ENCODE measurements around the gene PPP4R3A. TPM values are rescaled to one million over a fixed set of nuclear protein-coding genes. Genes with fewer than 3 reads are reported as not detected.
"Not testable (repeated sequence)": the region's sequence is repeated elsewhere in the genome, so short reads cannot be mapped to it uniquely, and the experiment has no call there.

Gene PPP4R3A
- total RNA-seq = 100 to 1,000 TPM; 127 to 142 (median 141) TPM

DNA sequence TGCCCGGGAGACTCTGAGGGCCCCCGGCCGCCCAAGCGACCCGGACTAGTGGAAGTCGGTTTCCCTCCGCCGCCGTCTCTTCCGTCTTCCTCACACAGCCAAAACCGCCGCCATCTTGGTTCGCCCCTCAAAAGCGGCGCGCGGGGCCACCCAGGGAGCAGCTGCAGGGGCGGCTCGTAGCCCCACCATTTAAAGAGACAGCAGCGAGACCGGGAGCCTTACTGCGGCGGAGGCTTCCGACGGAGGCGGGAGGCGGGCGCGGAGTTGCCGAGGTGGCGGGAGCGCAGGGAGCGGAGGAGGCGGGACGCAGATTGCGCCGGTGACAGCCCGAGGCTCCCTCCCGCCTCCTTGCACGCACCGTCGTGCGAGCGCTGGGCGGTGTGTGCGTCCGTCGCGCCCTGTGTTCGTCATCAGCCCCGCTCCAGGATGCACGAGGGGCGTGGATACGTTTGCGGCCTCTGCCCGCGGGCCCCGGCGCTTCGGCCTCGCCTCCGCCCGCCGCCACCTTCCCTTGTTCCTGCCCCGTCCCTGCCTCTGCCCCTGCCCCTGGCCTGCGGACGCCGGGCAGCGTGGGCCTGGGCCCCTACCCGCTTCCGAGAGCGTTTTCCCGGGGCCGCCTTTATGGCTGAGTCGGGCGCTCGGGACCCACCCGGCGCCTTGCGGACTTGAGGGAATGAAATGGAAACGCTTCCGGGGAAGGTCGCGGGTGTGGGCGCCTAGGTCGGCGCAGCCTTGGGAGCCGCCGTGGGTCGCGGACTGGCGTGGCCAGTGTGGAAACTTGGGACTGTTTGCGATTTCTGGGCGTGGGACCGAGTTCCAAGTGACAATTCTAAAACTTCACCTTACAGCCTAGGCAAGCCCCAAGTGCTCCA lies at the start of gene PPP4R3A:
PPP4R3A (minus strand) TSS at position 140 of the 872 bp plus-strand sequence. CDS start 663 bp downstream, outside the sequence.
- peak; percentile 91 for DNase-seq
- ATAC-seq = peak; percentile 86 to 90

DNA sequence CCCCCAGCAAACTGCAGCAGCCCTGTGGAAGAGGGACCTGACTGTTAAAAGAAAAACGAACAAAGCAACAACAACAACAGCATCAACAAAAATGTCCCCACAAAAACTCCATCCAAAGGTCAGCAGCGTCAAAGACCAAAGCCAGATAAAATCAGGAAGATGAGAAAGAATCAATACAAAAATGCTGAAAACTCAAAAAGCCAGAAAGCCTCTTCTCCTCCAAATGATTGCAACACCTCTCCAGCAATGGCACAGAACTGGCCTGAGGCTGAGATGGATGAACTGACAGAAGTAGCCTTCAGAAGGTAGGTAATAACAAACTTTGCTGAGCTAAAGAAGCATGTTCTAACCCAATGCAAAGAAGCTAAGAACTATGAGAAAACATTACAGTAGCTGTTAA lies 45.4 kb upstream of the PPP4R3A start:
- Mint-ChIP-seq H3K36me3 (ENCODE audit: insufficient read depth) (no peaks in the 10 kb centered on the region), H3K4me1 (ENCODE audit: low read depth) (no peaks in the 10 kb centered on the region), H3K4me3 (no peak overlapping the region), H3K9me3 (peaks cover 9% of the 10 kb centered on the region), H3K27me3 (ENCODE audit: low read depth) (peaks cover 12% of the 10 kb centered on the region)
- DNase-seq (no peak), ATAC-seq (no peak)

More for the DNA sequence above, at the start of gene PPP4R3A:
- no peaks in the 10 kb centered on the region for H3K9me3 Mint-ChIP-seq
- H3K4me1 Mint-ChIP-seq (ENCODE audit: low read depth) = peaks cover 22% of the 10 kb centered on the region
- H3K4me3 Mint-ChIP-seq = peak within 1 kb of the TSS; percentile 100
- H3K27me3 Mint-ChIP-seq (ENCODE audit: low read depth) = no peaks in the 10 kb centered on the region
- peaks cover 17% of the 10 kb centered on the region for H3K36me3 Mint-ChIP-seq (ENCODE audit: insufficient read depth)

GRCh38 chr14:91554535-91555332 lies 44.6 kb upstream of the PPP4R3A start:
- H3K36me3 Mint-ChIP-seq (ENCODE audit: insufficient read depth) = no peaks in the 10 kb centered on the region

DNA sequence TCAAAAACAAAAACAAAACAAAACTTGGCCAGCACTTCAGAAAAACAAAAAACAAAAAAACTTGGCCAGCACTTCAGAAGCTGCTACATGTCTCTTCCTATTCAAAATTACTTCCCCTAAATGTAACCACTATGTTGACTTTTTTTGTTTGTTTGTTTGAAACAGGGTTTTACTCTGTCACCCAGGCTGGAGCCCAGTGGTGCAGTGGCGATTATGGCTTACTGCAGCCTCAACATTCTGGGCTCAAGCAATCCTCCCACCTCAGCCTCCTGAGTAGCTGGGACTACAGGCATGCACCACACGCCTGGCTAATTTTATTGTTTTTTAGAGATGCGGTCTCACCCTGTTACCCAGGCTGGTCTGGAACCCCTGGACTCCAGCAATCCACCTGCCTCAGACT lies 38.0 kb upstream of the PPP4R3A start:
- Mint-ChIP-seq H3K27me3 (ENCODE audit: low read depth) (peaks cover 1% of the 10 kb centered on the region), H3K9me3 (no peaks in the 10 kb centered on the region), H3K4me1 (ENCODE audit: low read depth) (no peaks in the 10 kb centered on the region), H3K4me3 (no peak overlapping the region), H3K36me3 (ENCODE audit: insufficient read depth) (no peaks in the 10 kb centered on the region)
- no peak for DNase-seq
- ATAC-seq = no peak

More at GRCh38 chr14:91554535-91555332, 44.6 kb upstream of the PPP4R3A start:
- DNase-seq (no peak), ATAC-seq (no peak)
- H3K4me1 Mint-ChIP-seq (ENCODE audit: low read depth) = no peaks in the 10 kb centered on the region
- H3K9me3 Mint-ChIP-seq = peaks cover 9% of the 10 kb centered on the region
- H3K27me3 Mint-ChIP-seq (ENCODE audit: low read depth) = peaks cover 12% of the 10 kb centered on the region
- H3K4me3 Mint-ChIP-seq = no peak overlapping the region

DNA sequence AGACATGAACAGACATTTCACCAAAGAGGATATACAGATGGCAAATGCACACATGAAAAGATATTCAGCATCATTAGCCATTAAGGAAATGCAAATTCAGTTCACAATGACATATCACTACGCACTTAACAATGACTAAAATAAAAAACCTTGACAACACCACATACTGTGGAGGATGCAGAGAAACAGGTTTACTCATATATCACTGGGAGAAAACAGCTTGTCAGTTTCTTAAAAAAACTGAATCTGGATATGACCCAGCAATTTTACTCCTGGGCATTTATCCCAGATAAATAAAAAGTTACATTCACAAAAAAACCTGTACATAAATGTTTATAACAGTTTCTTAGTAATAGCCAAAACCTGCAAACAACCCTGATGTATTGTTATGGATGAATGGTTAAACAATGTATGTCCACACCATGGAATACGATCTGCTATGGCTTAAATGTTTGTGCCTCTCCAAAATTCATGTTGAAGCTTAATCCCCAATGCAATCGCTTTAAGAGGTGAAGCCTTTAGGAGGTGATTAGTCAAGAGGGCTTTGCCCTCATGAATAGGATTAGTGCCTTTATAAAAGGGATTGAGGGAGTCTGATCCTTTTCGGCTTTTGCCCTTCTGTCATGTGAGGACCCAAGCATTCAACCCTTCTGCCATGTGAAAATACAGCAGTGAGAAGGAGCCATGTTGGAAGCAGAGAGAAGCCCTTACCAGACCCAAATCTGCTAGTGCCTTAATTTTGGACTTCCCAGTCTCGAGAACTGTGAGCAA lies 36.0 kb upstream of the PPP4R3A start:
- Mint-ChIP-seq H3K9me3 (peaks cover 14% of the 10 kb centered on the region), H3K27me3 (ENCODE audit: low read depth) (peaks cover 1% of the 10 kb centered on the region), H3K4me3 (no peak overlapping the region), H3K4me1 (ENCODE audit: low read depth) (no peaks in the 10 kb centered on the region), H3K36me3 (ENCODE audit: insufficient read depth) (peaks cover 2% of the 10 kb centered on the region)
- no peak for DNase-seq
- no peak for ATAC-seq

DNA sequence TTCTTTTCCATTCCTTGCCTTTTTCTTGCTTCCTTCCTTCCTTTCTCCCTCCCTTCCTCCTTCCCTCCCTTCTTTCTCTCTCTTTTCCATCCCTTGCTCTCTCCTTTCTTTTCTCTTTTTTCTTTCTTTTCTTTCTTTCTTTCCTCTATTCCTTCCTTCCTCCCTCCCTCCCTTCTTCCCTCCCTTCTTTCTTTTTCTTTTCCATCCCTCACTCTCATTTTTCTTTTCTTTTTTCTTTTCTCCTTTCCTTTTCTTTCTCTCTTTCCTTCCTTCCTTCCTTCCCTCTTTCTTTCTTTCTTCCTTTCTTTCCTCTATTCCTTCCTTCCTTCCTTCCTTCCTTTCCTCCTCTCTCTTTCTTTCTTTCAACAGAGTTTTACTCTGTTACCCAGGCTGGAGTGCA lies 35.1 kb upstream of the PPP4R3A start:
- peaks cover 3% of the 10 kb centered on the region for H3K27me3 Mint-ChIP-seq (ENCODE audit: low read depth)
- H3K9me3 Mint-ChIP-seq = peaks cover 21% of the 10 kb centered on the region
- ATAC-seq = no peak
- peaks cover 5% of the 10 kb centered on the region for H3K36me3 Mint-ChIP-seq (ENCODE audit: insufficient read depth)
- H3K4me3 Mint-ChIP-seq = no peak overlapping the region
- H3K4me1 Mint-ChIP-seq (ENCODE audit: low read depth) = no peaks in the 10 kb centered on the region
- no peak for DNase-seq

- Mint-ChIP-seq H3K4me1 (ENCODE audit: low read depth) (no peaks in the 10 kb centered on the region), H3K4me3 (no peak overlapping the region), H3K36me3 (ENCODE audit: insufficient read depth) (peaks cover 3% of the 10 kb centered on the region), H3K27me3 (ENCODE audit: low read depth) (peaks cover 9% of the 10 kb centered on the region), H3K9me3 (peaks cover 20% of the 10 kb centered on the region)
- DNase-seq (no peak), ATAC-seq (no peak)
Measured at GRCh38 chr14:91536327-91536726, 26.2 kb upstream of the PPP4R3A start.

DNA sequence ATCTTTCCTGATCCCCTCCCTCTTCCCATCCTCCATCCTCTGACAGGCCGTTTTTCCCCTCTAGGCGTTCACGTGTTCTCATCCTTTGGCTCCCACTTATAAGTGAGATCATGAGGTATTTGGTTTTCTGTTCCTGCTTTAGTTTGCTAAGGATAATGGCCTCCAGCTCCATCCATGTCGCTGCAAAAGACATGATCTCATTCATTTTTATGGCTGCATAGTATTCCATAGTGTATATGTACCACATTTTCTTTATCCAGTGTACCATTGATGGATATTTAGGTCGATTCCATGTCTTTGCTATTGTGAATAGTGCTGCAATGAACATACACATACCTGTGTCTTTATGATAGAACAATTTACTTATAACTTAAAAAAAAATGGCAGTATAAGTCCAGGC lies 23.9 kb upstream of the PPP4R3A start:
- H3K27me3 Mint-ChIP-seq (ENCODE audit: low read depth); H3K4me3 Mint-ChIP-seq; H3K36me3 Mint-ChIP-seq (ENCODE audit: insufficient read depth); H3K9me3 Mint-ChIP-seq; ATAC-seq; H3K4me1 Mint-ChIP-seq (ENCODE audit: low read depth); DNase-seq: not testable (repeated sequence)

DNA sequence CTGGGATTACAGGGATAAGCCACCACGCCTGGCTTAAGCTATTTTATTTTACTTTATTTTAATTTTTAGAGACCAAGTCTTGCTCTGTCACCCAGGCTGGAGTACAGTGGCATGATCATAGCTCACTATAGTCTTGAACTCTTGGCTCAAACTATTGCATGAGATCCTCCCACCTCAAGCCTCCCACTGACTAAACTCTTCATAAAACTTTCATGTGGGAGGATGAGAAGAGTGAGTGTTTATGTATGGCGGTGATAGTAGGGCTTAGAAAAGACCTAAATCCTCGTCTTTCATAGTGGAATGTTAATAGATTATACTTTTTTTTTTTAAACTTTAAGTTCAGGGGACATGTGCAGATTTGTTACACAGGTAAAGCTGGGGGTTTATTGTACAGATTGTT lies 23.5 kb upstream of the PPP4R3A start:
- no peak for ATAC-seq
- Mint-ChIP-seq H3K9me3 (peaks cover 4% of the 10 kb centered on the region), H3K4me1 (ENCODE audit: low read depth) (no peaks in the 10 kb centered on the region), H3K4me3 (no peak overlapping the region), H3K27me3 (ENCODE audit: low read depth) (peaks cover 10% of the 10 kb centered on the region), H3K36me3 (ENCODE audit: insufficient read depth) (no peaks in the 10 kb centered on the region)
- no peak for DNase-seq

DNA sequence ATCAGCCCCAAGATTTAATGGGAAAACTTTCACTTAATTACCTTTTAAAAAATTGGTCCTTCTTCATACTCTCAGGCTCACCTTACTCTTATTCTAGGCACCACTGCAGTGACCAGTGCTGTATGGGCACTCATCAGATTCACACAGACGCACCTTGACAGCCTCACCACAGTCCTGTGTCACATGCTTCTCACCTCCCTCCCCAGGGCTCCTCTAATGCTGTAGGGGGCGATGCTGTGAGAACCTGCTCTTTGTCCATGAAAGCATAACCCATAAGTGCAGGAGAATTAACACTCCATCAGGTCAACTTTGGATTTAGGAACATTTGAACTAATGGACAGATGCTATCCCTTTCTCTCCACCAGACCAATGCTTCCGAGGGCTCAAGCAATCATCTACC lies 13.9 kb upstream of the PPP4R3A start:
- Mint-ChIP-seq H3K36me3 (ENCODE audit: insufficient read depth) (no peaks in the 10 kb centered on the region), H3K27me3 (ENCODE audit: low read depth) (peaks cover 3% of the 10 kb centered on the region), H3K9me3 (no peaks in the 10 kb centered on the region), H3K4me1 (ENCODE audit: low read depth) (no peaks in the 10 kb centered on the region), H3K4me3 (no peak overlapping the region)
- DNase-seq (no peak), ATAC-seq (no peak)

DNA sequence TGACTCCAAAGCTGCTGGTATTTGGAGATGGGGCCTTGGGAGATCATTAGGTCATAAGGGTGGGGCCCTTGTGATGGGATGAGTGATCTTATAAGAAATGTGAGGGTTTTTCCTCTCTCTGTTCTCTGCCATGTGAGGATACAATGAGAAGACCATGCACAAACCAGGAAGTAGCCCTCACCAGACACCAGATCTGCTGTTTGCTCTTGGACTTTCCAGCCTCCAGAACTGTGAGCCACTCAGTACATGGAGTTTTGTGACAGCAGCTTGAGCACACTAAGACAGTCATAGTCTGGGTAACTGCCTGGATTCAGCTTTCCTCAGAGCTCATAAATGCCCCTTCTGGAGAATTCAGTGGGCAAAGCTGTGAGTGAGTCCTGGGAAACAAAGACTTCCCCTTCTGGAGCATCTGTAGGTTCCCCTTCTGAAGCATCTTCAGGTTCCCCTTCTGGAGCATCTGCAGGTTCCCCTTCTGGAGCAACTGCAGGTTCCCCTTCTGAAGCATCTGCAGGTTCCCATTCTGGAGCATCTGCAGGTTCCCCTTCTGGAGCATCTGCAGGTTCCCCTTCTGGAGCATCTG lies 11.0 kb upstream of the PPP4R3A start:
- H3K4me3 Mint-ChIP-seq = no peak overlapping the region
- DNase-seq (no peak), ATAC-seq (no peak)
- H3K4me1 Mint-ChIP-seq (ENCODE audit: low read depth) = no peaks in the 10 kb centered on the region
- H3K27me3 Mint-ChIP-seq (ENCODE audit: low read depth) = peaks cover 3% of the 10 kb centered on the region
- no peaks in the 10 kb centered on the region for H3K36me3 Mint-ChIP-seq (ENCODE audit: insufficient read depth)
- no peaks in the 10 kb centered on the region for H3K9me3 Mint-ChIP-seq

- Mint-ChIP-seq H3K4me1 (ENCODE audit: low read depth) (no peaks in the 10 kb centered on the region), H3K27me3 (ENCODE audit: low read depth) (peaks cover 6% of the 10 kb centered on the region)
Measured at GRCh38 chr14:91520138-91520537, 10.0 kb upstream of the PPP4R3A start.

GRCh38 chr14:91519239-91520036 lies 9.3 kb upstream of the PPP4R3A start:
- Mint-ChIP-seq H3K9me3 (no peaks in the 10 kb centered on the region), H3K4me3 (no peak overlapping the region), H3K4me1 (ENCODE audit: low read depth) (no peaks in the 10 kb centered on the region), H3K36me3 (ENCODE audit: insufficient read depth) (no peaks in the 10 kb centered on the region), H3K27me3 (ENCODE audit: low read depth) (peaks cover 3% of the 10 kb centered on the region)
- ATAC-seq (no peak), DNase-seq (no peak)

More at GRCh38 chr14:91520138-91520537, 10.0 kb upstream of the PPP4R3A start:
- H3K4me3 Mint-ChIP-seq = no peak overlapping the region
- H3K36me3 Mint-ChIP-seq (ENCODE audit: insufficient read depth) = no peaks in the 10 kb centered on the region
- H3K9me3 Mint-ChIP-seq = no peaks in the 10 kb centered on the region
- no peak for ATAC-seq
- no peak for DNase-seq

Data from activated T-cell treated with anti-CD3 and anti-CD28 coated beads, Interleukin-2, amount 50 U/mL, for 4 hours (primary cell).